Keratinocyte (primary cell): ENCODE results near the gene SLC22A12. TPM values are rescaled to one million over a fixed set of nuclear protein-coding genes. Genes with fewer than 3 reads are reported as not detected.

Source experiments
- DNase-seq: peaks from one replicate; pipeline ENCODE4 v3.0.0-alpha.2; 2011; ENCODE audit warnings: low read depth, missing footprints, low spot score
- FAIRE-seq: peaks from 2 replicates; lab custom pipeline; 2011; peaks lifted over from hg19 to GRCh38; lab: Jason Lieb, UNC
- H2AFZ ChIP-seq: 2 replicates; pipeline ENCODE4 v1.6.0; 2012; ENCODE audit warnings: low read length, control low read depth, inconsistent platforms; ENCODE audit not compliant: control insufficient read depth
- H3K27ac ChIP-seq: 2 replicates; pipeline ENCODE4 v1.5.1; 2011; ENCODE audit warnings: low read length; ENCODE audit not compliant: control insufficient read depth, insufficient read depth
- H3K27me3 ChIP-seq: 3 replicates; pipeline ENCODE4 v1.6.0; 2011; ENCODE audit warnings: low read length; ENCODE audit not compliant: control insufficient read depth, insufficient read depth; ENCODE audit errors: extremely low read depth
- H3K36me3 ChIP-seq, 2 experiments: 2 replicates in 1 of 2; 3 replicates in 1 of 2; pipeline ENCODE4 v1.5.1; 2011; ENCODE audit warnings: low read length in 2 of 2, mild to moderate bottlenecking in 1 of 2; ENCODE audit not compliant: control insufficient read depth in 2 of 2, insufficient read depth in 2 of 2; ENCODE audit errors: extremely low read depth in 1 of 2
- H3K4me1 ChIP-seq: 3 replicates; pipeline ENCODE4 v1.5.1; 2011; ENCODE audit warnings: low read length; ENCODE audit not compliant: control insufficient read depth, insufficient read depth; ENCODE audit errors: extremely low read depth
- H3K4me2 ChIP-seq: 3 replicates; pipeline ENCODE4 v1.6.0; 2011; ENCODE audit warnings: low read depth, low read length; ENCODE audit not compliant: control insufficient read depth, insufficient read depth; ENCODE audit errors: extremely low read depth
- H3K4me3 ChIP-seq, 3 experiments: fragments of 200-600 bp in 1 of 3; sonication (generic) in 1 of 3; 2 replicates in 2 of 3; 3 replicates in 1 of 3; pipeline ENCODE4 v1.5.1; 2011 to 2016; ENCODE audit warnings: low read length in 3 of 3, mild to moderate bottlenecking in 3 of 3, control low read depth in 2 of 3, inconsistent platforms in 1 of 3, low read depth in 1 of 3, mixed read lengths in 1 of 3, mixed run types in 1 of 3, moderate library complexity in 1 of 3; ENCODE audit not compliant: control insufficient read depth in 2 of 3, insufficient read depth in 2 of 3; ENCODE audit errors: extremely low read depth in 1 of 3
- H3K79me2 ChIP-seq: 2 replicates; pipeline ENCODE4 v1.6.0; 2012; ENCODE audit warnings: low read length; ENCODE audit not compliant: control insufficient read depth, insufficient read depth
- H3K9ac ChIP-seq: 3 replicates; pipeline ENCODE4 v1.6.0; 2011; ENCODE audit warnings: low read length; ENCODE audit not compliant: control insufficient read depth, insufficient read depth; ENCODE audit errors: extremely low read depth
- H3K9me1 ChIP-seq: 3 replicates; pipeline ENCODE4 v1.6.0; 2011; ENCODE audit warnings: low read length; ENCODE audit not compliant: control insufficient read depth, insufficient read depth; ENCODE audit errors: extremely low read depth
- H3K9me3 ChIP-seq: 2 replicates; pipeline ENCODE4 v1.5.1; 2012; ENCODE audit warnings: low read depth, low read length; ENCODE audit not compliant: control insufficient read depth
- H4K20me1 ChIP-seq: 3 replicates; pipeline ENCODE4 v1.6.0; 2011; ENCODE audit warnings: low read length; ENCODE audit not compliant: control insufficient read depth, insufficient read depth; ENCODE audit errors: extremely low read depth
- EZH2 ChIP-seq: IDR thresholded peaks from one replicate; pipeline ENCODE4 v1.6.1; 2012; ENCODE audit warnings: inconsistent platforms, mild to moderate bottlenecking, low read length, moderate library complexity
- dilution Hi-C: fragments of 300-500 bp; cut with MboI; formaldehyde crosslinking; loops from one replicate; pipeline ENCODE4 v1.7.0; 2020; ENCODE audit warnings: low sequenced_read_pairs; ENCODE audit not compliant: extremely low pct_ligation_motif_present
- polyA plus RNA-seq, 5 experiments: library from polyadenylated mRNA; depleted of rRNA in 3 of 5; stranded (reverse) in 3 of 5; stranded (forward) in 1 of 5; unstranded in 1 of 5; fragments of >200 nt; gene quantifications; 1 replicate in 1 of 5; 2 replicates in 3 of 5; 3 replicates in 1 of 5; pipeline versions ENCODE4 v1.2.1 to v1.2.3, GENCODE V29; 2011 to 2012; ENCODE audit warnings: missing spikeins in 2 of 5, low read depth in 1 of 5, low replicate concordance in 1 of 5
- TF ChIP-seq, protein P1 (sequence below), 3 experiments: IDR thresholded peaks in 1 of 3; conservative IDR thresholded peaks in 1 of 3; optimal IDR thresholded peaks in 1 of 3; 2 replicates in 2 of 3; 3 replicates in 1 of 3; pipeline versions ENCODE3 to v1.5.1; 2011; ENCODE audit warnings: low read length in 3 of 3, mild to moderate bottlenecking in 3 of 3, moderate library complexity in 2 of 3, control low read depth in 1 of 3, inconsistent platforms in 1 of 3; ENCODE audit not compliant: insufficient read depth in 2 of 3; ENCODE audit errors: extremely low read depth in 1 of 3

The SLC22A12 gene
- polyA plus RNA-seq, 1 donor (not counting 4 experiments of a cell fraction or from before 2014, with no cell fraction given), result not detected

DNA sequence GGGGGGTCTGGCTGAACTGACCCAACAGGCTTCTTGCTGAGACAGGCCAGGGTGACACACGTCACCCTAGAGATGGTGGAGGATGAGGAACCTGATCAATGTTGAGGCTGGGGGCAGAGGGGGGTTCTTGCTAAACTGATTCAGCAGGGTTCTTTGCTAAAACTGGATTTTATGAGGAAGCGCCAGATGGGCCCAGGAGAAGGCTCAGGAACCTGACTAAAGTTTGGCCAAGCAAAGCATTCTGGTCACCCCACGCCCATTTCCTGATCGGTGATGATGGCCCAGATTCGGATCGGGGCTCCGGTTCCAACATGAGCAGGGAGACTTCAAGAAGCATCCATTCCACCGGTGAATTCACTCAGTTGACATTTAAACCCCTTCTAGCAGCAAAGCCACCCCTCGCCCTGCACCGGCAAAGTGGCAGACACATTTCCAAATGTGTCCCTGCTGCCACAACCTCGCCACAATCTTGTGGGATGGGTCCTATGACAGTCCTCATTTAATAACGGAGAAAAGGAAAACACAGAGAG lies 34.2 kb upstream of the SLC22A12 start:
- TF ChIP-seq, protein P1, sequence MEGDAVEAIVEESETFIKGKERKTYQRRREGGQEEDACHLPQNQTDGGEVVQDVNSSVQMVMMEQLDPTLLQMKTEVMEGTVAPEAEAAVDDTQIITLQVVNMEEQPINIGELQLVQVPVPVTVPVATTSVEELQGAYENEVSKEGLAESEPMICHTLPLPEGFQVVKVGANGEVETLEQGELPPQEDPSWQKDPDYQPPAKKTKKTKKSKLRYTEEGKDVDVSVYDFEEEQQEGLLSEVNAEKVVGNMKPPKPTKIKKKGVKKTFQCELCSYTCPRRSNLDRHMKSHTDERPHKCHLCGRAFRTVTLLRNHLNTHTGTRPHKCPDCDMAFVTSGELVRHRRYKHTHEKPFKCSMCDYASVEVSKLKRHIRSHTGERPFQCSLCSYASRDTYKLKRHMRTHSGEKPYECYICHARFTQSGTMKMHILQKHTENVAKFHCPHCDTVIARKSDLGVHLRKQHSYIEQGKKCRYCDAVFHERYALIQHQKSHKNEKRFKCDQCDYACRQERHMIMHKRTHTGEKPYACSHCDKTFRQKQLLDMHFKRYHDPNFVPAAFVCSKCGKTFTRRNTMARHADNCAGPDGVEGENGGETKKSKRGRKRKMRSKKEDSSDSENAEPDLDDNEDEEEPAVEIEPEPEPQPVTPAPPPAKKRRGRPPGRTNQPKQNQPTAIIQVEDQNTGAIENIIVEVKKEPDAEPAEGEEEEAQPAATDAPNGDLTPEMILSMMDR (optimal IDR thresholded peaks at IDR 0.05 in 1 of 3, IDR thresholded peaks at IDR 0.05 in 1 of 3, conservative IDR thresholded peaks at IDR 0.05 in 1 of 3; ENCODE audit: extremely low read depth in 1 of 3, insufficient read depth in 2 of 3, low read length in 3 of 3), result no peak
- TF ChIP-seq EZH2, result no peak
- H3K4me1 ChIP-seq, result no peaks in the 10 kb centered on the region
- DNase-seq, result no peak

DNA sequence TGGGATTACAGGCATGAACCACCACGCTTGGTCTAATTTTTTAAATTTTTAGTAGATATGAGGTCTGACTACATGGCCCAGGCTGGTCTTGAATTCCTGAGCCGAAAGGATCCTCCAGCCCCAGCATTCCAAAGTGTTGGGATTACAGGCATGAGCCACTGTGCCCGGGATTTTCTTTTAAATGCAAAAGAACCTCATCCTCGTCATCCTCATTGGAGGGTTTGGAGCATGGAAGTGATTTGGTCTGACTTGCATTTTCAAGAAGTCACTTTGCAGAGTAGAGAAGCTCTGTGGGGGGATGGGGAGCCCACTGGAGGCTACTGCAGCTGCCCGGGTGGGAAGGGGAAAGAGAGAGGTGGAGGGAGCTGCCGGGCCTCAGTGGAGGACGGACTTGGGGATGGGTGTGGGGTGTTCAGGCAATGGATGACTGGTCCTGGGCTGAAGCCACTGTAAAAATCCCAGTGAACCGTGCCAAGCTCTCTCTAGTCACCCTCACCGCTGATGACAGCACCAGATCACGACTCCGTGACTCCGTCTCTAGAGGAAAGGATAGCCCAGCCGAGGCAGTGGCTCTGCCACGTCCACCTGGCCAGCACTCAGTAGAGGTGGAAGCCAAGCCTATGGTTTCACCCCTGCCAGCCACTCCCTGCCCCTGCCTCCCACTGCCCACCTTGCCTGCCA lies 32.8 kb upstream of the SLC22A12 start:
- DNase-seq, result no peak
- H3K9ac ChIP-seq, result no peak overlapping the region
- dilution Hi-C loops, result no loop called here
- no peaks in the 10 kb centered on the region for H3K36me3 ChIP-seq
- FAIRE-seq, result no peak
- H3K27ac ChIP-seq, result no peak overlapping the region
- H3K4me1 ChIP-seq, result no peaks in the 10 kb centered on the region
- no peaks in the 10 kb centered on the region for H3K9me1 ChIP-seq
- no peak overlapping the region for H2AFZ ChIP-seq
- H4K20me1 ChIP-seq, result no peaks in the 10 kb centered on the region
- no peaks in the 10 kb centered on the region for H3K79me2 ChIP-seq
- no peaks in the 10 kb centered on the region for H3K9me3 ChIP-seq
- H3K4me2 ChIP-seq, result no peak overlapping the region
- TF ChIP-seq EZH2, result no peak
- TF ChIP-seq, protein P1 (optimal IDR thresholded peaks at IDR 0.05 in 1 of 3, IDR thresholded peaks at IDR 0.05 in 1 of 3, conservative IDR thresholded peaks at IDR 0.05 in 1 of 3; ENCODE audit: extremely low read depth in 1 of 3, insufficient read depth in 2 of 3, low read length in 3 of 3), result no peak
- H3K27me3 ChIP-seq, result peaks cover 5% of the 10 kb centered on the region
- no peak overlapping the region for H3K4me3 ChIP-seq

More for the DNA sequence above, 34.2 kb upstream of the SLC22A12 start:
- Histone ChIP-seq H3K9me3 (no peaks in the 10 kb centered on the region), H3K4me2 (no peak overlapping the region), H3K9ac (no peak overlapping the region), H3K9me1 (no peaks in the 10 kb centered on the region), H4K20me1 (no peaks in the 10 kb centered on the region), H3K4me3 (no peak overlapping the region), H2AFZ (no peak overlapping the region), H3K27me3 (peaks cover 5% of the 10 kb centered on the region), H3K27ac (no peak overlapping the region), H3K79me2 (no peaks in the 10 kb centered on the region), H3K36me3 (no peaks in the 10 kb centered on the region)
- FAIRE-seq, result no peak
- dilution Hi-C loops, result no loop called here
